Gastroesophageal sphincter (tissue), 3 donors: Measurements from ENCODE around the gene TOP1.

Experiments
- POLR2A ChIP-seq, 2 donors: fragments of 450-650 bp; IDR thresholded peaks; one replicate each; pipeline ENCODE4 v1.6.1; 2017; ENCODE audit warnings: antibody characterized with exemption in 2 of 2, mild to moderate bottlenecking in 2 of 2, moderate library complexity in 1 of 2
- POLR2AphosphoS5 ChIP-seq: sonication (generic); formaldehyde crosslinking; IDR thresholded peaks from one replicate; pipeline ENCODE4 v1.6.1; 2017; ENCODE audit warnings: antibody characterized with exemption
- TF ChIP-seq, protein P1 (sequence below), 4 experiments: fragments of 200-600 bp in 2 of 4; fragments of 450-650 bp in 2 of 4; sonication (generic) in 1 of 4; IDR thresholded peaks; one replicate each; pipeline ENCODE4 v1.5.1; 2017 to 2019; ENCODE audit warnings: antibody characterized with exemption in 4 of 4, mild to moderate bottlenecking in 2 of 4, moderate library complexity in 2 of 4

DNA sequence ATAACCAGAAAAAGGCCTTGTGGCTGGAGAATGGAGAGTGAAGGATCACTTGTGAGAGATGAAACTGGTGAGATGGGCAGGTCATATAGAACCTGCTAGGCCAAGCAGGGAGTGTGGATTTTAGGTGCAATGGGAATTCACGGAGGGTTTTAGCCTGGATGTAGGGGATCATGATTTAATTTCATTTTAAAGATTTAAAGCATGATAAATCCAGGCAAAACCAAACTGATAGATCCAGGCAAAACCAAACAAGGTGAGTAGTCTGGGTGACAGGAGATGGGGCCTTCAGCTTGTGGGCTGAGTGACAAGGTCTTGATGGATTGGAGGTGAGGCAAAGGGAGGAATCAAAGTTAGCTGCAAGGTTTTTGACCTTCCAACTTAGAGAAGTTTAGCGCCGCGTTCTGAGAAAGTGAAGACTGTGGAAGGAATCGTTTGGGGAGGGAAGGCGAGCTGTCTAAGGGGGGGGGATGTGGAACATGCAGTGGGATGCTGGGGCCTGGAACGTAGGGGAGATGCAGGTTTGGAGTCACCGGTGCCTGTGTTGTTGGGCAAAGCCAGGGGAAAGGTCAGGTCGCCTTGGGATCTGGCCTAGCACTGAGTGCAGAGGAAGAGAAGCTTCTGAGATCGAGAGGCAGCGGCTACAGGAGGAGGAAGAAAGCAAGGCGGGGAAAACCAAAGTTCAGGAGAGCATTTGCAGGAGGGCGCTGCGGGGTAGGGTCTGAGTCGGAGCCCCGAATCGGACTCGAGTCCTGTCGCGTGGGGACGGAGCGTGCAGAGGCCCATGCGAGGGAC is 107.5 kb downstream of the TOP1 start:
- TF ChIP-seq, protein P1, sequence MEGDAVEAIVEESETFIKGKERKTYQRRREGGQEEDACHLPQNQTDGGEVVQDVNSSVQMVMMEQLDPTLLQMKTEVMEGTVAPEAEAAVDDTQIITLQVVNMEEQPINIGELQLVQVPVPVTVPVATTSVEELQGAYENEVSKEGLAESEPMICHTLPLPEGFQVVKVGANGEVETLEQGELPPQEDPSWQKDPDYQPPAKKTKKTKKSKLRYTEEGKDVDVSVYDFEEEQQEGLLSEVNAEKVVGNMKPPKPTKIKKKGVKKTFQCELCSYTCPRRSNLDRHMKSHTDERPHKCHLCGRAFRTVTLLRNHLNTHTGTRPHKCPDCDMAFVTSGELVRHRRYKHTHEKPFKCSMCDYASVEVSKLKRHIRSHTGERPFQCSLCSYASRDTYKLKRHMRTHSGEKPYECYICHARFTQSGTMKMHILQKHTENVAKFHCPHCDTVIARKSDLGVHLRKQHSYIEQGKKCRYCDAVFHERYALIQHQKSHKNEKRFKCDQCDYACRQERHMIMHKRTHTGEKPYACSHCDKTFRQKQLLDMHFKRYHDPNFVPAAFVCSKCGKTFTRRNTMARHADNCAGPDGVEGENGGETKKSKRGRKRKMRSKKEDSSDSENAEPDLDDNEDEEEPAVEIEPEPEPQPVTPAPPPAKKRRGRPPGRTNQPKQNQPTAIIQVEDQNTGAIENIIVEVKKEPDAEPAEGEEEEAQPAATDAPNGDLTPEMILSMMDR (IDR thresholded peaks at IDR 0.05): no peak
- no peak for TF ChIP-seq POLR2AphosphoS5
- no peak for TF ChIP-seq POLR2A (IDR thresholded peaks at IDR 0.05)
